Activated T-cell treated with anti-CD3 and anti-CD28 coated beads, Interleukin-2, amount 50 U/mL, for 1 hour (primary cell): ENCODE data around the gene MICAL2.

Source experiments
- DNase-seq: peaks from one replicate; pipeline ENCODE4 v3.0.0-alpha.2; 2020

The MICAL2 gene

GRCh38 chr11:12159351-12160099 is 49.1 kb downstream of the MICAL2 start:
- no peak for DNase-seq

- no peak for DNase-seq
These were observed 49.8 kb downstream of the MICAL2 start for GRCh38 chr11:12160231-12160630.

- no peak for DNase-seq
These were observed 50.3 kb downstream of the MICAL2 start for GRCh38 chr11:12160680-12161079.

GRCh38 chr11:12161137-12161536 is 50.7 kb downstream of the MICAL2 start:
- DNase-seq: no peak

GRCh38 chr11:12161603-12162350 is 51.4 kb downstream of the MICAL2 start:
- no peak for DNase-seq

- DNase-seq: no peak
These were observed 52.3 kb downstream of the MICAL2 start for GRCh38 chr11:12162652-12163051.

- DNase-seq: no peak
These were observed 53.0 kb downstream of the MICAL2 start for GRCh38 chr11:12163181-12163941.

GRCh38 chr11:12164061-12165014 is 53.9 kb downstream of the MICAL2 start:
- DNase-seq: no peak

GRCh38 chr11:12165237-12165875 is 55.0 kb downstream of the MICAL2 start:
- DNase-seq: no peak

GRCh38 chr11:12166299-12167060 is 56.1 kb downstream of the MICAL2 start:
- no peak for DNase-seq

- DNase-seq: no peak
These were observed 56.9 kb downstream of the MICAL2 start for GRCh38 chr11:12167061-12168000.

GRCh38 chr11:12168114-12168513 is 57.7 kb downstream of the MICAL2 start:
- DNase-seq: no peak

GRCh38 chr11:12169822-12170221 is 59.4 kb downstream of the MICAL2 start:
- no peak for DNase-seq

GRCh38 chr11:12170501-12170900 is 60.1 kb downstream of the MICAL2 start:
- no peak for DNase-seq

- no peak for DNase-seq
These were observed 60.6 kb downstream of the MICAL2 start for GRCh38 chr11:12170984-12171383.

GRCh38 chr11:12171921-12172320 is 61.5 kb downstream of the MICAL2 start:
- no peak for DNase-seq

- no peak for DNase-seq
These were observed 62.2 kb downstream of the MICAL2 start for GRCh38 chr11:12172493-12173013.

- no peak for DNase-seq
These were observed 62.7 kb downstream of the MICAL2 start for GRCh38 chr11:12173111-12173510.

GRCh38 chr11:12174128-12174476 is 63.7 kb downstream of the MICAL2 start:
- no peak for DNase-seq
